ENCODE results near the gene SLC12A9.
A peak's percentile ranks its signal among the peaks of the same experiment; 100 is the strongest.

The SLC12A9 gene

GRCh38 chr7:100893910-100894721 is 41.6 kb downstream of the SLC12A9 start:
- Histone ChIP-seq H4K20me1 (ENCODE audit: control insufficient read depth, insufficient read depth, low read depth, low read length) (no peaks in the 10 kb centered on the region), H3K4me3 (ENCODE audit: low read length) (no peak overlapping the region), H3F3A (ENCODE audit: control insufficient read depth, insufficient read depth) (peaks cover 4% of the 10 kb centered on the region; the same call in 1 of the 2 replicates), H3K4me1 (ENCODE audit: control insufficient read depth, low read length) (peaks cover 30% of the 10 kb centered on the region), H3K4me2 (ENCODE audit: low read length) (no peak overlapping the region), H3K79me2 (ENCODE audit: control insufficient read depth, low read length) (peaks cover 4% of the 10 kb centered on the region), H3K27ac (ENCODE audit: low read depth, low read length) (no peak overlapping the region), H3K27me3 (ENCODE audit: control insufficient read depth, low read length) (peaks cover 56% of the 10 kb centered on the region), H3K36me3 (ENCODE audit: control insufficient read depth, low read length) (peaks cover 3% of the 10 kb centered on the region), H3K9me3 (ENCODE audit: control insufficient read depth, insufficient read depth, low read length) (no peaks in the 10 kb centered on the region), H3K9me2 (replicated peaks; ENCODE audit: control insufficient read depth, low read length) (no peaks in the 10 kb centered on the region)
- no peak for TF ChIP-seq CTCF (IDR thresholded peaks at IDR 0.05; ENCODE audit: low read depth, low read length, poor library complexity, severe bottlenecking)
- no peak for TF ChIP-seq EZH2phosphoT487 (IDR thresholded peaks at IDR 0.05; ENCODE audit: borderline replicate concordance, low read length)

- no peak overlapping the region for H3K27ac ChIP-seq (ENCODE audit: low read depth, low read length)
- H4K20me1 ChIP-seq (ENCODE audit: control insufficient read depth, insufficient read depth, low read depth, low read length): no peaks in the 10 kb centered on the region
- peak overlapping the region; percentile 21 for H3K4me3 ChIP-seq (ENCODE audit: low read length)
- no peaks in the 10 kb centered on the region for H3K9me2 ChIP-seq (replicated peaks; ENCODE audit: control insufficient read depth, low read length)
- H3K4me1 ChIP-seq (ENCODE audit: control insufficient read depth, low read length): peaks cover 25% of the 10 kb centered on the region
- H3F3A ChIP-seq (ENCODE audit: control insufficient read depth, insufficient read depth): peaks cover 4% of the 10 kb centered on the region; the same call in 1 of the 2 replicates
- TF ChIP-seq CTCF (IDR thresholded peaks at IDR 0.05; ENCODE audit: low read depth, low read length, poor library complexity, severe bottlenecking): peak; percentile 97
- TF ChIP-seq EZH2phosphoT487 (IDR thresholded peaks at IDR 0.05; ENCODE audit: borderline replicate concordance, low read length): peak; percentile 97; the same call in 1 of the 2 replicates
- H3K36me3 ChIP-seq (ENCODE audit: control insufficient read depth, low read length): no peaks in the 10 kb centered on the region
- peak overlapping the region; percentile 54 for H3K4me2 ChIP-seq (ENCODE audit: low read length)
- H3K79me2 ChIP-seq (ENCODE audit: control insufficient read depth, low read length): no peaks in the 10 kb centered on the region
- peaks cover 56% of the 10 kb centered on the region for H3K27me3 ChIP-seq (ENCODE audit: control insufficient read depth, low read length)
- no peaks in the 10 kb centered on the region for H3K9me3 ChIP-seq (ENCODE audit: control insufficient read depth, insufficient read depth, low read length)
These were observed 42.6 kb downstream of the SLC12A9 start for GRCh38 chr7:100894860-100895700.

- Histone ChIP-seq H3K27ac (ENCODE audit: low read depth, low read length) (no peak within 1 kb of the TSS), H3K79me2 (ENCODE audit: control insufficient read depth, low read length) (no peaks in the 10 kb centered on the region), H3F3A (ENCODE audit: control insufficient read depth, insufficient read depth) (peaks cover 4% of the 10 kb centered on the region; the same call in 1 of the 2 replicates), H3K9me2 (replicated peaks; ENCODE audit: control insufficient read depth, low read length) (no peaks in the 10 kb centered on the region), H3K36me3 (ENCODE audit: control insufficient read depth, low read length) (no peaks in the 10 kb centered on the region), H3K4me1 (ENCODE audit: control insufficient read depth, low read length) (peaks cover 19% of the 10 kb centered on the region), H3K9me3 (ENCODE audit: control insufficient read depth, insufficient read depth, low read length) (no peaks in the 10 kb centered on the region), H3K4me3 (ENCODE audit: low read length) (peak within 1 kb of the TSS; percentile 21), H3K4me2 (ENCODE audit: low read length) (peak within 1 kb of the TSS; percentile 54), H4K20me1 (ENCODE audit: control insufficient read depth, insufficient read depth, low read depth, low read length) (no peaks in the 10 kb centered on the region), H3K27me3 (ENCODE audit: control insufficient read depth, low read length) (peaks cover 53% of the 10 kb centered on the region)
- TF ChIP-seq CTCF (IDR thresholded peaks at IDR 0.05; ENCODE audit: low read depth, low read length, poor library complexity, severe bottlenecking) (no peak), EZH2phosphoT487 (IDR thresholded peaks at IDR 0.05; ENCODE audit: borderline replicate concordance, low read length) (no peak)
These were observed 43.1 kb downstream of the SLC12A9 start, which contains the start of gene ACHE for GRCh38 chr7:100895701-100895955. TSS of gene ACHE (minus strand) at chr7:100895888. CDS start at chr7:100894232, 1,656 bp downstream.
